Duodenal mucosa (tissue), 2 donors: ENCODE data around the gene ASMTL.

ENCODE experiments used
- H3K27ac ChIP-seq: one replicate; pipeline ENCODE4 v1.7.0; 2013; ENCODE audit warnings: low read depth, low read length
- H3K27me3 ChIP-seq, 2 donors: one replicate each; pipeline ENCODE4 v1.7.0; 2013; ENCODE audit warnings: low read length in 2 of 2, control low read depth in 1 of 2; ENCODE audit not compliant: insufficient read depth in 2 of 2, control insufficient read depth in 1 of 2
- H3K36me3 ChIP-seq, 2 donors: one replicate each; pipeline ENCODE4 v1.7.0; 2013; ENCODE audit warnings: low read length in 2 of 2, control low read depth in 1 of 2; ENCODE audit not compliant: insufficient read depth in 2 of 2, control insufficient read depth in 1 of 2
- H3K4me1 ChIP-seq, 2 donors: one replicate each; pipeline ENCODE4 v1.7.0; 2013; ENCODE audit warnings: low read length in 2 of 2, control low read depth in 1 of 2; ENCODE audit not compliant: insufficient read depth in 2 of 2, control insufficient read depth in 1 of 2
- H3K4me3 ChIP-seq, 2 donors: one replicate each; pipeline ENCODE4 v1.7.0; 2013; ENCODE audit warnings: low read length in 2 of 2, low read depth in 1 of 2
- H3K9ac ChIP-seq, 2 donors: one replicate each; pipeline ENCODE4 v1.7.0; 2013; ENCODE audit warnings: low read length in 2 of 2, low read depth in 1 of 2
- H3K9me3 ChIP-seq, 2 donors: one replicate each; pipeline ENCODE4 v1.7.0; 2013; ENCODE audit warnings: low read length in 2 of 2, control low read depth in 1 of 2; ENCODE audit not compliant: control insufficient read depth in 1 of 2

The ASMTL gene

DNA sequence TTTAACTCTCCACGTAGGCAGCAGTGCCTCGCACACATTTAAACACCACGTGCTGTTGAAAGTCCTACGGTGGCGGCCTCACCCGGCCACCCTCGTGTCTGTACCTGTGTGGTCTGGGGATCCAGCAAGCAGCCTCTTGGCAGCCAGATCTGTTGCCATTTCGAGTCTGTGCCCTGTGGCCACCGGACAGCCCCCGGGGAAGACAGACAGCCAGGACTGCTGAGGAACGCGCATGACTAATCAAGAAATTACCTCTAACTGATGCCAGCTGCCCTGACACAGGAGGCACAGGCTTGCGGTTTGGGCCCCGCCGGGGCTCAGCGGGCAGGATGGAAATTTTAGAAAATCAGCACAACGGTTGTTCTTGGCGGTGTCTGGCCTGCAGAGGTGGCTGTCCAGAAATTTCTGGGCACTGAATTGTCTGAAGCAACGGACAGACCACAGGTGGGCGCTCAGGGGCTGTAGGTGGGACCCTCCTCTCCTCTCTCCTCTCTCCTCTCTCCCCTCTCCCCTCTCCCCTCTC is 15.6 kb upstream of the ASMTL start:
- Histone ChIP-seq H3K9ac (no peak overlapping the region), H3K9me3 (no peaks in the 10 kb centered on the region), H3K27ac (peak overlapping the region; percentile 3), H3K36me3 (no peaks in the 10 kb centered on the region), H3K4me1 (peaks cover 0 to 11% of the 10 kb centered on the region in 2 donors), H3K27me3 (no peaks in the 10 kb centered on the region), H3K4me3 (no peak overlapping the region)

DNA sequence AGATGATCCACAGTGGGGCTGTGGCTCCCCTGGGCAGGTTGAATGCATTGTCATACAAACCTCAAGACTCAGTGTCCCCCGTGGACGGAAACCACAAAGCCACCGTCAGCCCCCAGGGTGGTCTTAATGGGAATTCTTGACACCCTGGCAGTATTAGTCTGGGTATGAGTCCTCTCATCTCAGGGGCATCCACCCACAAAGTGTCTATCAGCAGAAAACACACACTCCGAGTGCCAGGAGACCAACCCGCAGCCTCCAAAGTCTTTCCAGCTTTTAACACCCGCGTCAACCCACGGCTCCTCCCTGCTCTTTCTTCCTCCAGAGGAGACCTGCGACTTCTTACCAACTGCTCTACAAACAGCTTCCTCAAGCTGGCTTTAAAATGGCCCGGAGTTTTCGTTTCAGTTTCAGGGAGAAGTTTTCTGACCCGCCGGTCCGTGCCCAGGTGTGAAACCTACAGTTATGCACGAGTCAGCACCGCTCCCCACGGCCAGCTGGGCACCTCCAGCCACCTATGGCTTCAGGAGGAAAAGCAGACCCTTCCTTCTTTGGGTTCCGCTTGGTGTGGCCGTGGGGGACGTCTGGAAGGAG is 14.4 kb upstream of the ASMTL start:
- Histone ChIP-seq H3K36me3 (no peaks in the 10 kb centered on the region), H3K4me3 (peak overlapping the region; percentile 54 to 60), H3K4me1 (peaks cover 0 to 11% of the 10 kb centered on the region in 2 donors), H3K27ac (peak overlapping the region; percentile 20), H3K9ac (peak overlapping the region; percentile 35 to 43), H3K9me3 (no peaks in the 10 kb centered on the region), H3K27me3 (no peaks in the 10 kb centered on the region)

DNA sequence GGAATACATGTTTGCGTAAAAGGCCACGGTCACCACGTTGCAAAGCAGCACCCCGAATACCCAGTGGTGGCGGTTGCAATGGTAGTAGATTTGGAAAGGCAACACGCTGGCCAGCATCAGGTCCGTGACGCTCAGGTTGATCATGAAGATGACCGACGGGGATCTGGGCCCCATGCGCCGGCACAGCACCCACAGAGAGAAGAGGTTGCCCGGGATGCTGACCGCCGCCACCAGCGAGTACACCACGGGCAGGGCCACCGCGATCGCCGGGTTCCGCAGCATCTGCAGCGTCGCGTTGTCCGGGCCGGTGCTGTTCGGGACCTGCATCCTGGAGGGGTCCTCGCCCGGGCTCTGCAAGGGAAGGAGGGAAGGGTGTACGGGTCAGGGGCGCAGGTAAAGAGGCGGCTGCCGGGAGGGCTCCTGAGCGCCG is 13.5 kb upstream of the ASMTL start:
- no peaks in the 10 kb centered on the region for H3K9me3 ChIP-seq
- H3K9ac ChIP-seq, result no peak overlapping the region
- no peaks in the 10 kb centered on the region for H3K36me3 ChIP-seq
- H3K27me3 ChIP-seq, result no peaks in the 10 kb centered on the region
- no peak overlapping the region for H3K27ac ChIP-seq
- H3K4me1 ChIP-seq, result peaks cover 0 to 11% of the 10 kb centered on the region in 2 donors
- H3K4me3 ChIP-seq, result no peak overlapping the region

DNA sequence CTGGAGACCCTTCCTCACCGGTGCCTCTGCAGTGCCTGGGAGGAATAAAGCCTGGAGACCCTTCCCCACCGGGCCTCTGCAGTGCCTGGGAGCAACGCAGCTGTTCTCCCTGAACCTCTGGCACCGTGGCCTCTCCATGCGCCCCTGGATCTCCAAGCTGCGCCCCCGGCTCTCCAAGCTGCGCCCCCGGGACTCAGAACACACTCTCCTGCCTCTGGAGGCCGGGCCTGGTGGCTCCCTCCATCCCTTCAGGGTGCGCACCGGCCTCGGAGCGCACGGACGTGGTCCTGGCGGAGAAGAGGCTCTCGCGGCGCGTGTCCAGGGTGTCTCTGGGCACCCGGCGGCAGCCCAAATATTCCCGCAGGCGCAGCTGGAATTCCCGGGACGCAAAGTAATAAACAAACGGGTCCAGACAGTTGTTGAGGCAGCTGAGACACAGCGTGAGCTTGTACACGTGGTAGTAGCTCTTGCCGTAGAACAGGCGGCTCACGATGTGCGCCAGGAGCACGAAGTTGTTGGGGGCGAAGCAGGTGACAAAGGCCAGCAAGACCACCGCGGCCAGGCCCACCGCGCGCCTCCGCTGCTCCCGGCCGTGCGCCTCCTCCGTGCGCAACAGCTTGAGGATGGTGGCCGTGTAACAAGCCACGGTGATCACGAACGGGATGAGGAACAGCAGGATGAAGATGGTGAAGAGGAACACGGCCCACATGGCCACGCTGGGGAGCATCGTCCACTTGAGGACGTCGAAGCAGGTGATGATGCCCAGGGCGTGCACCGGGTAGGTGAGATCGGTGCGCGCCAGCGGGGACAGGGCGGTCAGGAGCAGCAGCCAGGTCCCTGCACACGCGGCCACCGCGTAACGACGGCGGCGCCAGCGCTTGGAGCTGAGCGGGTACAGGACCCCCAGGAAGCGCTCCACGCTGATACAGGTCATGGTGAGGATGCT is 12.8 kb upstream of the ASMTL start:
- H3K27me3 ChIP-seq, result no peaks in the 10 kb centered on the region
- no peak overlapping the region for H3K4me3 ChIP-seq
- peaks cover 0 to 11% of the 10 kb centered on the region in 2 donors for H3K4me1 ChIP-seq
- H3K9me3 ChIP-seq, result no peaks in the 10 kb centered on the region
- no peak overlapping the region for H3K27ac ChIP-seq
- H3K36me3 ChIP-seq, result no peaks in the 10 kb centered on the region
- no peak overlapping the region for H3K9ac ChIP-seq

DNA sequence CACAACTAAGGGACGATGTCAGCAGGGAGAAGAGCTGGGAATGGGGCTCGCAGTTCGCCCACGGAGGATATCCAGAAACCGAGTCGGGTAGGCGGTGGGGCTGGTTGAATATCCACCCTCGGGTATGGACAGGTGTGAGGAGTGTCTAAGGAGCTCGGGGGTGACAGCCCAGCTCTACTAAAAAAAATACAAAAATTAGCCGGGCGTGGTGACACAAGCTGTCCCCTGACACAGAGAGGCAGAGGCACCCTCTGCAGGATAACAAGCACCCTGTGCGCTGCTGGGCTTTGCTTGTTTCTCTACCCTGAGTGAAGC is 12.2 kb upstream of the ASMTL start:
- no peak overlapping the region for H3K27ac ChIP-seq
- no peak overlapping the region for H3K9ac ChIP-seq
- peaks cover 0 to 11% of the 10 kb centered on the region in 2 donors for H3K4me1 ChIP-seq

DNA sequence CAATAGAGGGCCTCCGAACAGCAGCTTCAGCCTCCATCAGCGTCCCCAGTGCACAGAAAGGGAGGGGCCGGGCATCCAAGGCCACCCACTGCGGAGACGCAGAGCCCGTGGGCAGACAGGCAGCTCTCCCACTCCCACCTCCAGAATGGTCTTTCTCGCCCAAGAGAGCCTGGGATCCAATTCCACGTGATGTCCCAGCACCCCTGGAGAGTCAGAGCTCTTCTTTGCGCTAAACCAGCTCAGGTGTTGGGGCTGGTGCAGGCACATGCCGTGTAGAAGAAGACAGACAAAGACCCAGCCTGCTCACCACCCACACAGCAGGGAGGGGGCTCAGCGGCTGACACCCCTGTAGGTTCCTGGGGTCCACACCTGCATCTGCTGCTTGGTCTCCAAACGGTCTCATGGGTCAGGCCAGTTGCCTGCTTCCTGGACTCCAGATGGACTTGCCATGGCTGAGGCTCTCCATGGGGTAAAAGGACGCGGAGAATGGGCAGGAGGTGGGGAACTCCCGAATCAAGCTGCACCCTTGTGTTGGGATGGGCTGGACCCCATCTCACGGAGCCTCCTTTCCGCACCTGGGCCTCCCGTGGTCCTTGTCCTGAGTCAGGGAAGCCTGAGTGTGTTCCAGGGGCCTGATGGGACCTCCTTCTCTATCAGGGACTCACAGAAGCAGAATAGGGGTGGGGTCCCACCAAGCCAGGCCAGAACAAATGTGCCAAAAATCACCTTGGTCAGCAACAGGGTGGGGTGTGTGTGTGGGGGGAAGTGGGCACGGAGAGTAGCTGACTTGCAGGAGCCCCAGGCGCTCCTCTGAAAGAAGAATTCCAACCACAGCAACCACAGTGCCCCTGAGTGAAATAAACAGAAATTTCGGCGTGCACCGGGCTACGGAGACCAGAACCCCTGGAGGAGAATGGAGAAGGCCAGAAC is 11.6 kb upstream of the ASMTL start:
- no peaks in the 10 kb centered on the region for H3K9me3 ChIP-seq
- H3K4me1 ChIP-seq, result peaks cover 0 to 11% of the 10 kb centered on the region in 2 donors
- H3K27ac ChIP-seq, result no peak overlapping the region
- H3K27me3 ChIP-seq, result no peaks in the 10 kb centered on the region
- no peaks in the 10 kb centered on the region for H3K36me3 ChIP-seq
- no peak overlapping the region for H3K9ac ChIP-seq
- H3K4me3 ChIP-seq, result no peak overlapping the region

More for the DNA sequence above, 12.2 kb upstream of the ASMTL start:
- H3K36me3 ChIP-seq, result no peaks in the 10 kb centered on the region
- H3K27me3 ChIP-seq, result no peaks in the 10 kb centered on the region
- H3K9me3 ChIP-seq, result no peaks in the 10 kb centered on the region
- no peak overlapping the region for H3K4me3 ChIP-seq

DNA sequence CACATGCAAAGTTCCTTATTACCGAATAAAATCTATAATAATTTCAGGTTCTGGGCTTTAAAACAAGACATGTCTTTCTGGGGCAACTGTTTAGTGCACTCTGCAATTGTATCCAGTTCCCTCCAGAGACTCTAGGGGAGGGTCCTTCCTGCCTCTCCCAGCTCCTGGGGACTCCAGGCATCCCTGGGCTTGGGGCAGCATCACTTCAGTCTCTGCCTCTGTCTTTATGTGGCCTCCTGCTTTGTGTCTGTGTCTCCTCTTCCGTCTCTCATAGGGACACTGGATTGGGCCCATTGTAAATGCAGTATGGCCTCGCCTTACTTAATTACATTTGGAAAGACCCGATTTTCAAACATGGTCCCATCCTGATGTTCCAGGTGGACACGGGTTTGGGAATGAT is 10.9 kb upstream of the ASMTL start:
- no peaks in the 10 kb centered on the region for H3K27me3 ChIP-seq
- H3K9ac ChIP-seq, result no peak overlapping the region
- H3K4me1 ChIP-seq, result peaks cover 0 to 11% of the 10 kb centered on the region in 2 donors
- H3K27ac ChIP-seq, result no peak overlapping the region
- H3K36me3 ChIP-seq, result no peaks in the 10 kb centered on the region
- no peak overlapping the region for H3K4me3 ChIP-seq
- H3K9me3 ChIP-seq, result no peaks in the 10 kb centered on the region

DNA sequence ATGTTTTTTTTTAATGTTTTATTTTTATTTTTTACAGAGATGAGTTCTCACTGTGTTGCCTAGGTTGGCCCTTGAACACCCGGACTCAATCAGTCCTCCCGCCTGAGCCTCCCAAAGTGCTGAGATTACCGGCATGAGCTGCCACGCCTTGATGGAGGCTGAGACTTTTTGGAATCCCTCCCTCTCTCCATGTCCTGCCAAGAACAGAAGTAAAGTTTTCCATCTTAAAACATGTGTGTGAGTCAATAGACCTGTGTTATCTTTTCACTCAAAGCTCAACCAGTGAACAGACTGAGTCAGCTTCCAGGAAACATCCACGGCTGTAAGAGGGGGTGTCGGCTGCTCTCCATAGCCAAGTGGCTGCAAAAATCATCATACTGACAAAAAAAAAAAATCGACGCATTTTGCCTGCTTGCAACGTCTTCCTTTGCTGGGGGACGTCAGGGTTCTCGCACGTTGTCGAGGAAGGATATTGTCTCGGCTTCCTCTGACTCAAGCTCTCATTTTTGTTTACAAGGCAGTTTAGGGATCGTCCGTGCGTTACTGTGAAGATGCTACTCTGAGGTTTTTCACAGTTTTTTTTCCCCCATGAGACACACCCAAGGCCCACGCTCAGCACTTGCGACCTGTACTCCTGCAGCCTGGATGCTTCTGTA is 10.0 kb upstream of the ASMTL start:
- no peaks in the 10 kb centered on the region for H3K36me3 ChIP-seq
- H3K27me3 ChIP-seq, result no peaks in the 10 kb centered on the region
- H3K9me3 ChIP-seq, result no peaks in the 10 kb centered on the region
- H3K27ac ChIP-seq, result no peak overlapping the region
- H3K4me3 ChIP-seq, result no peak overlapping the region
- peaks cover 0 to 11% of the 10 kb centered on the region in 2 donors for H3K4me1 ChIP-seq
- no peak overlapping the region for H3K9ac ChIP-seq

DNA sequence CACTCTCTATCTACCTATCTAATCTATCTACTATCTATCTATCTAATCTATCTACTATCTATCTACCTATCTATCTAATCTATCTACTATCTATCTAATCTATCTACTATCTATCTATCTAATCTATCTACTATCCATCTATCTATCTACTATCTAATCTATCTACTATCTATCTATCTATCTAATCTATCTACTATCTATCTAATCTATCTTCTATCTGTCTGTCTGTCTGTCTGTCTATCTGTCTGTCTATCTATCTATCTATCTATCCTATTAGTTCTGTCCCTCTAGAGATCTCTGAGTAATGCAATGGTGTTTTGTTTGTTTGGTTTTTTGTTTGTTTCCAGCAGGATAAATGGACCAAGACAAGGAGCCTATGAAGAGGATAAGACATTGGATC is 9.4 kb upstream of the ASMTL start:
- Histone ChIP-seq H3K27me3 (no peaks in the 10 kb centered on the region), H3K9ac (no peak overlapping the region), H3K4me1 (peaks cover 0 to 7% of the 10 kb centered on the region in 2 donors), H3K4me3 (no peak overlapping the region), H3K9me3 (no peaks in the 10 kb centered on the region), H3K36me3 (no peaks in the 10 kb centered on the region), H3K27ac (no peak overlapping the region)
